Endothelial cell of umbilical vein (primary cell): ENCODE results near the gene ANO4.

Experiments used
- GATA2 ChIP-seq: IDR thresholded peaks from 2 replicates; pipeline ENCODE4 v1.7.0; 2011; ENCODE audit warnings: low read depth, mild to moderate bottlenecking, moderate library complexity, mixed read lengths, low read length; ENCODE audit not compliant: insufficient read length, insufficient read depth
- POLR2A ChIP-seq: IDR thresholded peaks from 2 replicates; pipeline ENCODE4 v1.6.1; 2012; ENCODE audit warnings: low read depth, mild to moderate bottlenecking, control low read depth, low read length
- TF ChIP-seq, protein P1 (sequence below), 2 donors: IDR thresholded peaks; 1 replicate in 1 of 2; 2 replicates in 1 of 2; pipeline ENCODE4 v1.5.1; 2011; ENCODE audit warnings: low read length in 2 of 2, mild to moderate bottlenecking in 2 of 2, moderate library complexity in 2 of 2, control low read depth in 1 of 2, inconsistent platforms in 1 of 2, low read depth in 1 of 2; ENCODE audit not compliant: insufficient read depth in 1 of 2; ENCODE audit errors: extremely low read depth in 1 of 2

DNA sequence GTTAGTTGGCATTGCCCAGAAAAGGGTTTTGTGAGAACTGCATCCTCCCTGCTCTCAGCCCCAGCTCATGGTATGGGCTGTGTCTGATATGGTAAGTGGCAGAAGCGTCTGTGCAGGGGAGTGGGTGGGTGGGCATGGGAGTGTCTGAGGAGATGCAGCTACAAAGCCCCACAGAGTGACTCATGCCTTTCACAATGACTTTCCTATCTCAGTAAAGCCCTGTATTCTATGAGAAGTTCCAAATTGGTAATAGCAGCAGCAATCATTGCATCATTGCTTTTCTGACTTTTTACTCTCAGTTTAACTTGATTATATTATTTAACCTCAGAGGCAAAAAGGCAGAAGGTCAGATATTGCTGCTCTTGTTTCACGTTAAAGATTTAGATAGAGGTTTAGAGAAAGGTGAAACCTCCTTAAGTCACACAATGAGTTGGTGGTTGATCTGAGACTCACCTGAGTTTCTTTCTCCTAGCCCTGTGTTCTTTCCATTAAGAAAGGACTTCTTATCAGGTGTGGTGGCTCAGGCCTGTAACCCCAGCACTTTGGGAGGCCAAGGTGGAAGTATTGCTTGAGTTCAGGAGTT lies 243.8 kb downstream of the ANO4 start:
- no peak for TF ChIP-seq POLR2A
- TF ChIP-seq GATA2 = no peak
- TF ChIP-seq, protein P1, sequence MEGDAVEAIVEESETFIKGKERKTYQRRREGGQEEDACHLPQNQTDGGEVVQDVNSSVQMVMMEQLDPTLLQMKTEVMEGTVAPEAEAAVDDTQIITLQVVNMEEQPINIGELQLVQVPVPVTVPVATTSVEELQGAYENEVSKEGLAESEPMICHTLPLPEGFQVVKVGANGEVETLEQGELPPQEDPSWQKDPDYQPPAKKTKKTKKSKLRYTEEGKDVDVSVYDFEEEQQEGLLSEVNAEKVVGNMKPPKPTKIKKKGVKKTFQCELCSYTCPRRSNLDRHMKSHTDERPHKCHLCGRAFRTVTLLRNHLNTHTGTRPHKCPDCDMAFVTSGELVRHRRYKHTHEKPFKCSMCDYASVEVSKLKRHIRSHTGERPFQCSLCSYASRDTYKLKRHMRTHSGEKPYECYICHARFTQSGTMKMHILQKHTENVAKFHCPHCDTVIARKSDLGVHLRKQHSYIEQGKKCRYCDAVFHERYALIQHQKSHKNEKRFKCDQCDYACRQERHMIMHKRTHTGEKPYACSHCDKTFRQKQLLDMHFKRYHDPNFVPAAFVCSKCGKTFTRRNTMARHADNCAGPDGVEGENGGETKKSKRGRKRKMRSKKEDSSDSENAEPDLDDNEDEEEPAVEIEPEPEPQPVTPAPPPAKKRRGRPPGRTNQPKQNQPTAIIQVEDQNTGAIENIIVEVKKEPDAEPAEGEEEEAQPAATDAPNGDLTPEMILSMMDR (IDR thresholded peaks at IDR 0.05; ENCODE audit: extremely low read depth in 1 of 2, insufficient read depth in 1 of 2, low read depth in 1 of 2, low read length in 2 of 2) = no peak
